SK-N-SH treated with all-trans-retinoic acid at 6 μM for 48 hours (cell line): ENCODE data around the gene SLMAP.

Source experiments
- ATAC-seq: fragments of 200-7000 bp; cut with Tn5 transposase; 3 replicates; pipeline ENCODE4 v1.9.1; 2020; ENCODE audit warnings: mild to moderate bottlenecking, moderate library complexity
- CSDC2 ChIP-seq: fragments of 250-450 bp; sonication (Bioruptor Pico); IDR thresholded peaks from 2 replicates; pipeline ENCODE4 v1.5.0; 2020; ENCODE audit warnings: mild to moderate bottlenecking, moderate library complexity
- ESRRG ChIP-seq: fragments of 250-450 bp; sonication (Bioruptor Pico); IDR thresholded peaks from 2 replicates; pipeline ENCODE4 v1.6.1; 2021; ENCODE audit warnings: mild to moderate bottlenecking
- GLIS3 ChIP-seq: fragments of 250-450 bp; sonication (Bioruptor Pico); IDR thresholded peaks from 2 replicates; pipeline ENCODE4 v1.5.0; 2020; ENCODE audit warnings: mild to moderate bottlenecking, moderate library complexity
- ISL1 ChIP-seq: fragments of 250-450 bp; sonication (Bioruptor Pico); IDR thresholded peaks from 2 replicates; pipeline ENCODE4 v2.1.2; 2022; ENCODE audit warnings: mild to moderate bottlenecking, moderate library complexity
- OSR1 ChIP-seq: fragments of 250-450 bp; sonication (Bioruptor Pico); IDR thresholded peaks from 2 replicates; pipeline ENCODE4 v1.8.0; 2022; ENCODE audit warnings: moderate library complexity, mild to moderate bottlenecking, inconsistent platforms
- PPARA ChIP-seq: fragments of 250-450 bp; sonication (Bioruptor Pico); IDR thresholded peaks from 2 replicates; pipeline ENCODE4 v1.5.0; 2020; ENCODE audit warnings: mild to moderate bottlenecking, borderline replicate concordance
- RARB ChIP-seq: fragments of 250-450 bp; sonication (Bioruptor Pico); IDR thresholded peaks from 2 replicates; pipeline ENCODE4 v1.8.0; 2021; ENCODE audit warnings: mild to moderate bottlenecking, moderate library complexity
- SNAI2 ChIP-seq: fragments of 250-450 bp; sonication (Bioruptor Pico); IDR thresholded peaks from 2 replicates; pipeline ENCODE4 v1.5.0; 2020; ENCODE audit warnings: mild to moderate bottlenecking, moderate library complexity
- TCF4 ChIP-seq: fragments of 250-450 bp; sonication (Bioruptor Pico); IDR thresholded peaks from 2 replicates; pipeline ENCODE4 v1.8.0; 2021; ENCODE audit warnings: mild to moderate bottlenecking, moderate library complexity, borderline replicate concordance
- TOX ChIP-seq: fragments of 250-450 bp; sonication (Bioruptor Pico); IDR thresholded peaks from 2 replicates; pipeline ENCODE4 v1.8.0; 2021; ENCODE audit warnings: mild to moderate bottlenecking, moderate library complexity, borderline replicate concordance
- ZC3H10 ChIP-seq: fragments of 250-450 bp; sonication (Bioruptor Pico); IDR thresholded peaks from 2 replicates; pipeline ENCODE4 v1.5.1; 2021; ENCODE audit warnings: mild to moderate bottlenecking, moderate library complexity
- ZFP3 ChIP-seq: fragments of 250-450 bp; sonication (Bioruptor Pico); IDR thresholded peaks from 2 replicates; pipeline ENCODE4 v1.5.0; 2020; ENCODE audit warnings: mild to moderate bottlenecking, moderate library complexity
- ZFP30 ChIP-seq: fragments of 450-650 bp; formaldehyde crosslinking; IDR thresholded peaks from 2 replicates; pipeline ENCODE4 v1.5.0; 2022; ENCODE audit warnings: mild to moderate bottlenecking, moderate library complexity
- ZNF70 ChIP-seq: fragments of 450-650 bp; formaldehyde crosslinking; IDR thresholded peaks from 2 replicates; pipeline ENCODE4 v1.5.0; 2020; ENCODE audit warnings: mild to moderate bottlenecking, moderate library complexity
- ZNF8 ChIP-seq: fragments of 450-650 bp; formaldehyde crosslinking; IDR thresholded peaks from 2 replicates; pipeline ENCODE4 v1.5.0; 2020; ENCODE audit warnings: mild to moderate bottlenecking, moderate library complexity
- TF ChIP-seq, protein P1 (sequence below): fragments of 250-450 bp; sonication (Bioruptor Pico); IDR thresholded peaks from 2 replicates; pipeline ENCODE4 v1.5.0; 2020; ENCODE audit warnings: mild to moderate bottlenecking, moderate library complexity
- TF ChIP-seq, protein P2 (sequence below): fragments of 250-450 bp; sonication (Bioruptor Pico); IDR thresholded peaks from 2 replicates; pipeline ENCODE4 v1.8.0; 2021; ENCODE audit warnings: low read depth, mild to moderate bottlenecking, moderate library complexity, borderline replicate concordance
- TF ChIP-seq, protein P3 (sequence below): fragments of 250-450 bp; sonication (Bioruptor Pico); IDR thresholded peaks from 2 replicates; pipeline ENCODE4 v1.5.1; 2021; ENCODE audit warnings: mild to moderate bottlenecking, moderate library complexity
- TF ChIP-seq, protein P4 (sequence below): fragments of 250-450 bp; sonication (Bioruptor Pico); IDR thresholded peaks from 2 replicates; pipeline ENCODE4 v1.5.1; 2020; ENCODE audit warnings: low read depth, mild to moderate bottlenecking, moderate library complexity

Gene SLMAP

DNA sequence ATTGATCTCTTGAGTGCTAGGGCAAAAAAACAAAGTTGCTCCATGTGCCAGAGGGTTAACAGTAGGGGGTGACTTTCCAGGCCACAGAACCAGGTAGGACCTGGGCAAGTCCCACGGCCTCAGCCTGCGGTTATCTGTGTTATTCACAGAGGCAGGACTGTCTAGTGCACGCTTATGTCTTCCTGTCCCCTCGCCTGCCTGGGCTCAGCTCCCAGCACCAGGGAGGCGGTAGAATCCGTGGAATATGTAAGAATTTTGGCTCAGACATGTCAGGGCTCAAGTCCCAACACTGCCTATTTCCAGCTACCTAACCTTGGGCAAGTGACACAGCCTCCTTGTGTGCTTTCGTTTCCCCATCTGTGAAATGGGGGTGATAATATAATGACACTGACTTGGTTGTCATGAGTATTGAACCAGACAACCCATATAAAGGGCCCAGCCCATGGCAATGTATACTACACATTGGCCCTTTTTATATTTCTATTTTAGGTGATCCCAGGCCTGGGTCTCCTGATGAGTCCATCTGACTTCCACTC lies 207.8 kb downstream of the SLMAP start:
- TF ChIP-seq, protein P1, sequence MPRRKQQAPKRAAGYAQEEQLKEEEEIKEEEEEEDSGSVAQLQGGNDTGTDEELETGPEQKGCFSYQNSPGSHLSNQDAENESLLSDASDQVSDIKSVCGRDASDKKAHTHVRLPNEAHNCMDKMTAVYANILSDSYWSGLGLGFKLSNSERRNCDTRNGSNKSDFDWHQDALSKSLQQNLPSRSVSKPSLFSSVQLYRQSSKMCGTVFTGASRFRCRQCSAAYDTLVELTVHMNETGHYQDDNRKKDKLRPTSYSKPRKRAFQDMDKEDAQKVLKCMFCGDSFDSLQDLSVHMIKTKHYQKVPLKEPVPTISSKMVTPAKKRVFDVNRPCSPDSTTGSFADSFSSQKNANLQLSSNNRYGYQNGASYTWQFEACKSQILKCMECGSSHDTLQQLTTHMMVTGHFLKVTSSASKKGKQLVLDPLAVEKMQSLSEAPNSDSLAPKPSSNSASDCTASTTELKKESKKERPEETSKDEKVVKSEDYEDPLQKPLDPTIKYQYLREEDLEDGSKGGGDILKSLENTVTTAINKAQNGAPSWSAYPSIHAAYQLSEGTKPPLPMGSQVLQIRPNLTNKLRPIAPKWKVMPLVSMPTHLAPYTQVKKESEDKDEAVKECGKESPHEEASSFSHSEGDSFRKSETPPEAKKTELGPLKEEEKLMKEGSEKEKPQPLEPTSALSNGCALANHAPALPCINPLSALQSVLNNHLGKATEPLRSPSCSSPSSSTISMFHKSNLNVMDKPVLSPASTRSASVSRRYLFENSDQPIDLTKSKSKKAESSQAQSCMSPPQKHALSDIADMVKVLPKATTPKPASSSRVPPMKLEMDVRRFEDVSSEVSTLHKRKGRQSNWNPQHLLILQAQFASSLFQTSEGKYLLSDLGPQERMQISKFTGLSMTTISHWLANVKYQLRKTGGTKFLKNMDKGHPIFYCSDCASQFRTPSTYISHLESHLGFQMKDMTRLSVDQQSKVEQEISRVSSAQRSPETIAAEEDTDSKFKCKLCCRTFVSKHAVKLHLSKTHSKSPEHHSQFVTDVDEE = no peak
- no peak for TF ChIP-seq ZFP3
- TF ChIP-seq TCF4 (CRISPR knock-in tag) = no peak
- TF ChIP-seq OSR1 (CRISPR knock-in tag) = no peak
- TF ChIP-seq, protein P2, sequence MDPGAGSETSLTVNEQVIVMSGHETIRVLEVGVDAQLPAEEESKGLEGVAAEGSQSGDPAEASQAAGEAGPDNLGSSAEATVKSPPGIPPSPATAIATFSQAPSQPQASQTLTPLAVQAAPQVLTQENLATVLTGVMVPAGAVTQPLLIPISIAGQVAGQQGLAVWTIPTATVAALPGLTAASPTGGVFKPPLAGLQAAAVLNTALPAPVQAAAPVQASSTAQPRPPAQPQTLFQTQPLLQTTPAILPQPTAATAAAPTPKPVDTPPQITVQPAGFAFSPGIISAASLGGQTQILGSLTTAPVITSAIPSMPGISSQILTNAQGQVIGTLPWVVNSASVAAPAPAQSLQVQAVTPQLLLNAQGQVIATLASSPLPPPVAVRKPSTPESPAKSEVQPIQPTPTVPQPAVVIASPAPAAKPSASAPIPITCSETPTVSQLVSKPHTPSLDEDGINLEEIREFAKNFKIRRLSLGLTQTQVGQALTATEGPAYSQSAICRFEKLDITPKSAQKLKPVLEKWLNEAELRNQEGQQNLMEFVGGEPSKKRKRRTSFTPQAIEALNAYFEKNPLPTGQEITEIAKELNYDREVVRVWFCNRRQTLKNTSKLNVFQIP (CRISPR knock-in tag) = no peak
- no peak for TF ChIP-seq ZNF70 (CRISPR knock-in tag)
- no peak for TF ChIP-seq ISL1 (CRISPR knock-in tag)
- TF ChIP-seq, protein P3, sequence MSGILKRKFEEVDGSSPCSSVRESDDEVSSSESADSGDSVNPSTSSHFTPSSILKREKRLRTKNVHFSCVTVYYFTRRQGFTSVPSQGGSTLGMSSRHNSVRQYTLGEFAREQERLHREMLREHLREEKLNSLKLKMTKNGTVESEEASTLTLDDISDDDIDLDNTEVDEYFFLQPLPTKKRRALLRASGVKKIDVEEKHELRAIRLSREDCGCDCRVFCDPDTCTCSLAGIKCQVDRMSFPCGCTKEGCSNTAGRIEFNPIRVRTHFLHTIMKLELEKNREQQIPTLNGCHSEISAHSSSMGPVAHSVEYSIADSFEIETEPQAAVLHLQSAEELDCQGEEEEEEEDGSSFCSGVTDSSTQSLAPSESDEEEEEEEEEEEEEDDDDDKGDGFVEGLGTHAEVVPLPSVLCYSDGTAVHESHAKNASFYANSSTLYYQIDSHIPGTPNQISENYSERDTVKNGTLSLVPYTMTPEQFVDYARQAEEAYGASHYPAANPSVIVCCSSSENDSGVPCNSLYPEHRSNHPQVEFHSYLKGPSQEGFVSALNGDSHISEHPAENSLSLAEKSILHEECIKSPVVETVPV = no peak
- TF ChIP-seq SNAI2 = no peak
- TF ChIP-seq ZFP30 (CRISPR knock-in tag) = no peak
- TF ChIP-seq CSDC2 (CRISPR knock-in tag) = no peak
- TF ChIP-seq, protein P4, sequence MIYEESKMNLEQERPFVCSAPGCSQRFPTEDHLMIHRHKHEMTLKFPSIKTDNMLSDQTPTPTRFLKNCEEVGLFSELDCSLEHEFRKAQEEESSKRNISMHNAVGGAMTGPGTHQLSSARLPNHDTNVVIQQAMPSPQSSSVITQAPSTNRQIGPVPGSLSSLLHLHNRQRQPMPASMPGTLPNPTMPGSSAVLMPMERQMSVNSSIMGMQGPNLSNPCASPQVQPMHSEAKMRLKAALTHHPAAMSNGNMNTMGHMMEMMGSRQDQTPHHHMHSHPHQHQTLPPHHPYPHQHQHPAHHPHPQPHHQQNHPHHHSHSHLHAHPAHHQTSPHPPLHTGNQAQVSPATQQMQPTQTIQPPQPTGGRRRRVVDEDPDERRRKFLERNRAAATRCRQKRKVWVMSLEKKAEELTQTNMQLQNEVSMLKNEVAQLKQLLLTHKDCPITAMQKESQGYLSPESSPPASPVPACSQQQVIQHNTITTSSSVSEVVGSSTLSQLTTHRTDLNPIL (CRISPR knock-in tag) = no peak
- TF ChIP-seq ESRRG (CRISPR knock-in tag) = no peak
- no peak for TF ChIP-seq RARB (CRISPR knock-in tag)
- TF ChIP-seq ZNF8 (CRISPR knock-in tag) = no peak
- ATAC-seq = no peak

DNA sequence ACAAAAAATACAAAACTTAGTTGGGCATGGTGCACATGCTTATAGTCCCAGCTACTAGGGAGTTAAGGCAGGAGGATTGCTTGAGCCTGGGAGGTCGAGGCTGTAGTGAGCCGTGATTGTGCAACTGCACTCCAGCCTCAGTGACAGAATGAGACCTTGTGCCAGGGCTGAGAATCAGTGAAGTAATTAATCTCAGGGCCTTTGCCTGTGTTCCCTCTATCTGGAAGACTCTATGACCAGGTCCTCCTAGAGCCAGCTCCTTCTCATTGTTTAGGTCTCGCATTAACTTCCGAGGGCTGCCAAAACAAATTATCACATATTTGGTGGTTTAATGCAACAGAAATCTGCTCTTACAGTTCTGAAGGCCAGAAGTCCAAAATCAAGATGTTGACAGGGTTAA lies 210.7 kb downstream of the SLMAP start:
- no peak for ATAC-seq
- TF ChIP-seq, protein P1 = no peak
- TF ChIP-seq GLIS3 (CRISPR knock-in tag) (no peak), ZC3H10 (CRISPR knock-in tag) (no peak), ZFP30 (CRISPR knock-in tag) (no peak), ISL1 (CRISPR knock-in tag) (no peak), PPARA (CRISPR knock-in tag) (no peak), TOX (CRISPR knock-in tag) (no peak), ZNF70 (CRISPR knock-in tag) (no peak), SNAI2 (no peak), ZNF8 (CRISPR knock-in tag) (no peak), OSR1 (CRISPR knock-in tag) (no peak), ZFP3 (no peak), ESRRG (CRISPR knock-in tag) (no peak)
- TF ChIP-seq, protein P3 = no peak
